ENCODE measurements around the gene SNX24.

The SNX24 gene

DNA sequence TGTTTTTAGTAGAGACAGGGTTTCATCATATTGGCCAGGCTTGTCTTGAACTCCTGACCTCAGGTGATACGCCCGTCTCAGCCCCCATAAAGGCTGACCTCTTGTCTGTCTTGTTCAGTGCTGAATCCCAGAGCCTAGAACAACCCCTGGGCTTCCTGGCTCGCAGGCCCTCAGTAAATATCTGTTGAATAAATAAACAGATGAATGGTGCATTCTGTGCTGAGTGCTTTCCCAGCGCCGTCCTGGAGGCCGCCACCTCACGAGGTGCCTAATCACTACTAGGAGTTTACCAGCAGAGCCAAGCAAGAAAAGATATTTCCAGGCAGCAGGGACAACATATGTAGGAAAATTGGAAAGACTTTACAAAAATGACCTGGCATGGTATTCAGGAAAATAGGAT lies 88.5 kb downstream of the SNX24 start:
- no peak for TF ChIP-seq CTCF (IDR thresholded peaks at IDR 0.05; ENCODE audit: low read depth, low read length)
- no peak for DNase-seq (ENCODE audit: extremely low read depth, low read depth)

DNA sequence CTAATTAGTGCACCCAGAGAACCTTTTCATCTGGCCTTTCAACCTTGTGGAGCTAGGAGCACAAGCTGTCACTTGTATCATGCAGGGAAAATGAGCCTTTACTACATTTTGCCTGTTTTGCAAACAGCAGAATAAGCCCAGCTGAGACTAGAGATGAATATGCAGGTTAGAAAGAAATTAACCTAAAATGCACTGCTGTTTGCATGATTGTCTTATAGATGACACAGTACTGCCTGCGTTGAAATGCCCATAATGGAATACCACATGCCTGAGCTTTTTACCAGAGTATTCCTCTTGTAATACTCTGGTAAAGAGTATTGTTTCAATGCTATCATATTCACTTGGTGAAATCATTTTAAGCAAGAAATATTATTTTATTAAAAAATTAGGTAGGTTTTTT lies 90.7 kb downstream of the SNX24 start:
- no peak for DNase-seq (ENCODE audit: extremely low read depth, low read depth)
- TF ChIP-seq CTCF (IDR thresholded peaks at IDR 0.05; ENCODE audit: low read depth, low read length): no peak

- DNase-seq (ENCODE audit: extremely low read depth, low read depth): no peak
- no peak for TF ChIP-seq CTCF (IDR thresholded peaks at IDR 0.05; ENCODE audit: low read depth, low read length)
Observed at GRCh38 chr5:122937914-122938313, 92.5 kb downstream of the SNX24 start.

GRCh38 chr5:122940890-122941289 lies 95.5 kb downstream of the SNX24 start:
- no peak for TF ChIP-seq CTCF (IDR thresholded peaks at IDR 0.05; ENCODE audit: low read depth, low read length)
- no peak for DNase-seq (ENCODE audit: extremely low read depth, low read depth)

- DNase-seq (ENCODE audit: extremely low read depth, low read depth): no peak
- no peak for TF ChIP-seq CTCF (IDR thresholded peaks at IDR 0.05; ENCODE audit: low read depth, low read length)
Observed at GRCh38 chr5:122941737-122942136, 96.3 kb downstream of the SNX24 start.

DNA sequence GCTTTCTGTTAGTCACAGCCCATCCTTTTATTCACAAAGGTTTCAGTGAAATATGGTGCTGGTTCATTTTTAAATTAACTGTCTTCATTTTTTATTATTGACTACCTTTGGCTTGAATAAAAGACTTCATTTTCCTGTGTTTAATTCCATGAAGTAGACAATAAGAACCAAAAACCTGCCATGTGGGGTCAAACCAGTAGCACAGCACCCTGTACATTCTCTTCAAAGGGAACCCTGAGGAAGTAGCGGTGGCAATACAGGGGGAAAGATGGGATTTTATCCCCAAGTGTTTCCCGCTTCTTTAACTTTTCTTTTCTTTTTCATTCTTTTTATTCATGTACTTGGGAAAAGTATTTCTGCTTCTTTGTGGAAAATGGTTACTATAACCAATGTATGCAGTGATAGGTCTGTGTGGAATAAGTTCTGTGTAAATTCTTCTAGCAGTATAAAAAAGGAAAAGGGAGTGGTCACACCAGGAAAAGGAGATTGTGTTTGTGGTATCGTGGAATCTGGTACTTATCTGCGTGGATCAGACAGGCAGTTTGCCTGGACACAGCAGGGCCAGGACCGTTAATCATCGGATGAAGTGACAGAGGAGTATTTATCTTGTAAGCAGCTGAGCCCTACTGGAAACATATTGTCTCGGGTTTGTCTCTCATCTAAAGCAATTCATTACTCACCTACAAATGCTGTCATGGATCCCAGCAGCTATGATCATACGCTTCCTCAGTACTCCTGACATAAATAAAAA lies 96.9 kb downstream of the SNX24 start:
- DNase-seq (ENCODE audit: extremely low read depth, low read depth): no peak
- TF ChIP-seq CTCF (IDR thresholded peaks at IDR 0.05; ENCODE audit: low read depth, low read length): no peak

DNA sequence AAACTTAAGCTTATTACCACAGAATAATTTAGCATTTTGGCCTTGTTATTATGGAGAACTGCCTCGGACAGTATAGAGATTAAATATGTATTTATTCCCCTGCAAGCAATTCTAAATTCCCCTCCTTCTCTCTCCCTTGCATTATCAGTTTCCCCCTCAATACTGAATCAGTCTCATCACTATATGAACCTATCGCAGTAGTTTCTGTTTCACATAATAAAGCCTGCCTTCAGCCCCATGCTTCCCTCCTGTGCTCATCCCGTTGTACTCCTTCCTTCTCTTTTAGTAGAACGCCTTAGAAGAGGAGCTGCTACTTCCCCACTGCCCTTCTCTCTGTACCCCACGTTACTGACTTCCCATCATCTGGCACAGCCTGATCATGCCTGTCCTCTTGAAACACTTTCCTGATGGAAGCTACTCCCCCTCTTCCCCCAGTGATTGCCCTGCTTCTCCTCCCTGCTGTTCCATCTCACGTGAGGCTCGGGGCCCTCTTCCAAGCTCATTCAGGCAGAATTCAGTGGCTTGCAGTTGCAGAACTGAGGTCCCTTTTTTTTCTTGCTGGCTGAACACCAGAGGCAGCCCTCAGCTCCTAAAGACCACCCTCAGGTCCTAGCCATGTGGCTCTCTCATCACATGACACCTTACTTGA lies 97.8 kb downstream of the SNX24 start:
- TF ChIP-seq CTCF (IDR thresholded peaks at IDR 0.05; ENCODE audit: low read depth, low read length): no peak
- DNase-seq (ENCODE audit: extremely low read depth, low read depth): no peak
